Measurements from ENCODE around the gene CEP152. TPM values are rescaled to one million over a fixed set of nuclear protein-coding genes. Genes with fewer than 3 reads are reported as not detected.

Gene CEP152
- total and polyA plus RNA-seq, 10 of the 15 experiments (the other 5 are each of a cell fraction or from before 2014, with no cell fraction given): 5.3 to 22.6 (median 14.2) TPM

GRCh38 chr15:48717458-48717857, 93.4 kb downstream of the CEP152 start (continued):
- no peak for TF ChIP-seq ZNF592 (IDR thresholded peaks at IDR 0.05)
- TF ChIP-seq MYB (IDR thresholded peaks at IDR 0.05; ENCODE audit: borderline replicate concordance, low read depth, low read length): no peak
- no peak for TF ChIP-seq BHLHE40 (IDR thresholded peaks at IDR 0.05; ENCODE audit: borderline replicate concordance in 1 of 2, low read depth in 2 of 2, low read length in 1 of 2)

- BruUV-seq (replicated peaks): no TSS peak
- FAIRE-seq: no peak
Measured at GRCh38 chr15:48712546-48712945, 98.3 kb downstream of the CEP152 start.

More at GRCh38 chr15:48712546-48712945, 98.3 kb downstream of the CEP152 start:
- Histone ChIP-seq H3K4me1 (ENCODE audit: control insufficient read depth, insufficient read depth, low read length) (no peaks in the 10 kb centered on the region), H3K4me2 (ENCODE audit: control insufficient read depth, insufficient read depth) (no peak overlapping the region), H3K9ac (ENCODE audit: control insufficient read depth, insufficient read depth, low read length) (no peak overlapping the region), H4K20me1 (ENCODE audit: control insufficient read depth, insufficient read depth) (no peaks in the 10 kb centered on the region), H3K27me3 (replicated peaks in 1 of 2; ENCODE audit: control insufficient read depth in 2 of 2, insufficient read depth in 2 of 2, low read length in 1 of 2) (no peaks in the 10 kb centered on the region), H3K36me3 (ENCODE audit: control insufficient read depth in 2 of 2, insufficient read depth in 2 of 2, low read length in 1 of 2) (no peaks in the 10 kb centered on the region), H2AFZ (ENCODE audit: control insufficient read depth, low read depth, low read length) (no peak overlapping the region), H3K27ac (ENCODE audit: control insufficient read depth, insufficient read depth) (no peak overlapping the region), H3K79me2 (ENCODE audit: control insufficient read depth, insufficient read depth, low read length) (no peaks in the 10 kb centered on the region), H3K9me3 (replicated peaks; ENCODE audit: control insufficient read depth, insufficient read depth, low read length) (no peaks in the 10 kb centered on the region; the same call in 2 of the 3 replicates), H3K4me3 (no peak overlapping the region)
- POLR2A ChIA-PET: no interaction called here
- intact Hi-C loops (cut with micrococcal nuclease; ENCODE audit: unreplicated experiment): no loop called here
- TF ChIP-seq EGR1 (IDR thresholded peaks at IDR 0.05; ENCODE audit: borderline replicate concordance in 1 of 2, low read depth in 2 of 2, low read length in 2 of 2) (no peak), TAF1 (IDR thresholded peaks at IDR 0.05; ENCODE audit: borderline replicate concordance, low read depth, low read length) (no peak), YBX1 (IDR thresholded peaks at IDR 0.05) (no peak), RUNX3 (IDR thresholded peaks at IDR 0.05; ENCODE audit: low read length) (no peak), SMAD5 (IDR thresholded peaks at IDR 0.05; ENCODE audit: low read depth) (no peak), MEF2A (IDR thresholded peaks at IDR 0.05; ENCODE audit: insufficient read depth, low read depth, low read length) (no peak), YY1 (IDR thresholded peaks at IDR 0.05; ENCODE audit: low read depth, low read length) (no peak), GATAD2B (conservative IDR thresholded peaks at IDR 0.05; ENCODE audit: low read depth) (no peak), RAD21 (IDR thresholded peaks at IDR 0.05; ENCODE audit: insufficient read depth, low read depth, low read length) (no peak), TBL1XR1 (IDR thresholded peaks at IDR 0.05; ENCODE audit: low read depth, low read length) (no peak), JUND (IDR thresholded peaks at IDR 0.05; ENCODE audit: low read depth, low read length) (no peak), CTCF (IDR thresholded peaks at IDR 0.05 in 2 of 3, conservative IDR thresholded peaks at IDR 0.05 in 1 of 3; ENCODE audit: control insufficient read depth in 2 of 3, extremely low read depth in 1 of 3, insufficient read depth in 1 of 3, low read depth in 3 of 3, low read length in 3 of 3) (no peak)
- WGBS (ENCODE audit: insufficient coverage, insufficient replicate concordance, low lambda C conversion rate, missing lambda C conversion rate): 59% methylated on average over 3 of the region's 3 CpGs
- DNase-seq (ENCODE audit: low read depth, low spot score) (no peak), ATAC-seq (no peak)
- in situ Hi-C loops (cut with MboI): no loop called here
- SMC1A ChIA-PET (ENCODE audit: uncharacterized antibody, unreplicated experiment): no interaction called here
- CTCF ChIA-PET: interaction anchor here (1.3 kb wide), 1 partner anchor 25 kb away, joined by 3 read pairs; no protein-coding TSS in a partner anchor
- RAD21 ChIA-PET (ENCODE audit: unreplicated experiment): no interaction called here
